Fibroblast of mammary gland (primary cell): ENCODE measurements around the gene SERPINB4.
"Not testable (repeated sequence)": the region's sequence is repeated elsewhere in the genome, so short reads cannot be mapped to it uniquely, and the experiment has no call there.

ENCODE experiments used
- DNase-seq: peaks from one replicate; pipeline ENCODE4 v3.0.0-alpha.2; 2010; ENCODE audit warnings: low read depth
- H3K4me3 ChIP-seq: 2 replicates; pipeline ENCODE4 v1.5.1; 2011; ENCODE audit warnings: low read depth, mild to moderate bottlenecking, low read length, moderate library complexity; ENCODE audit not compliant: control insufficient read depth
- TF ChIP-seq, protein P1 (sequence below): conservative IDR thresholded peaks from 2 replicates; pipeline ENCODE4 v1.5.1; 2011; ENCODE audit warnings: low read depth, low read length, inconsistent platforms; ENCODE audit not compliant: control insufficient read depth, insufficient read depth

SERPINB4 gene

DNA sequence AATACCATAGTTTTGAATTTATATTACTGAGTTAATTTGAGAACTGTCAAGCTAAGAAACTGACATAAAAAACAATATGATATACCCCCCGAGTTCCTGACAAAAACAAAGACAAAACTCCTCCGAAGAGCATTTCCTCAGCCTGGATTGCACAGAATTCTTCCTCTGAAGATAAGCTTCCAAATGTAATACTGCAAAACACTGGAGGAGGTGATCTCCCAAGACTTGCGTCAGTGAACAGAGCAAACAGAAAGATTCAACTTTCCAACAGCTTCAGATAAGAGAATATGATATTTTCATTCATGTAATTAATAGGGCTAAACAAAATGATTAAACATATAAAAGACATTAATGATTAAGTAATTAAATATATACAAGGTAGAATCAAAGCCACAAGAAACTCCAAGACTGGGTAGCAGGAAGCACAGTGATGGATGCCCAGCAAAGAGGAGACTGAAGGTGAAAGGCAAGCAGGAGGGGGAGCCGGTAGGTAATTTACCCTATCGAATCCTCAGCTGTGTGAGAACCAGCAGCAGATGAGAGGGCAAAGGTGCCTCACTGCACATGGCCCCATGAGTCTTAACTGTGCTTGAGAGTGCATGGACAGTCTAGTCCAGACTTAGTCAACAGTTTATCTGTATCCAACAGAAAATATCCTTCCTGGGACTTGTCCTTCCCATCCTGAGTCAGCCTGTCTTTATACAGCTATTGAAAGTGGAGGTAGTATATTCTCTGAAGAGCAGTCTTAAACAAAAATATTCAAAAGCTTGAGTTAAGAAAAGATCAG lies 36.0 kb upstream of the SERPINB4 start:
- peak; percentile 11 for DNase-seq
- no peak overlapping the region for H3K4me3 ChIP-seq
- TF ChIP-seq, protein P1, sequence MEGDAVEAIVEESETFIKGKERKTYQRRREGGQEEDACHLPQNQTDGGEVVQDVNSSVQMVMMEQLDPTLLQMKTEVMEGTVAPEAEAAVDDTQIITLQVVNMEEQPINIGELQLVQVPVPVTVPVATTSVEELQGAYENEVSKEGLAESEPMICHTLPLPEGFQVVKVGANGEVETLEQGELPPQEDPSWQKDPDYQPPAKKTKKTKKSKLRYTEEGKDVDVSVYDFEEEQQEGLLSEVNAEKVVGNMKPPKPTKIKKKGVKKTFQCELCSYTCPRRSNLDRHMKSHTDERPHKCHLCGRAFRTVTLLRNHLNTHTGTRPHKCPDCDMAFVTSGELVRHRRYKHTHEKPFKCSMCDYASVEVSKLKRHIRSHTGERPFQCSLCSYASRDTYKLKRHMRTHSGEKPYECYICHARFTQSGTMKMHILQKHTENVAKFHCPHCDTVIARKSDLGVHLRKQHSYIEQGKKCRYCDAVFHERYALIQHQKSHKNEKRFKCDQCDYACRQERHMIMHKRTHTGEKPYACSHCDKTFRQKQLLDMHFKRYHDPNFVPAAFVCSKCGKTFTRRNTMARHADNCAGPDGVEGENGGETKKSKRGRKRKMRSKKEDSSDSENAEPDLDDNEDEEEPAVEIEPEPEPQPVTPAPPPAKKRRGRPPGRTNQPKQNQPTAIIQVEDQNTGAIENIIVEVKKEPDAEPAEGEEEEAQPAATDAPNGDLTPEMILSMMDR, result no peak

DNA sequence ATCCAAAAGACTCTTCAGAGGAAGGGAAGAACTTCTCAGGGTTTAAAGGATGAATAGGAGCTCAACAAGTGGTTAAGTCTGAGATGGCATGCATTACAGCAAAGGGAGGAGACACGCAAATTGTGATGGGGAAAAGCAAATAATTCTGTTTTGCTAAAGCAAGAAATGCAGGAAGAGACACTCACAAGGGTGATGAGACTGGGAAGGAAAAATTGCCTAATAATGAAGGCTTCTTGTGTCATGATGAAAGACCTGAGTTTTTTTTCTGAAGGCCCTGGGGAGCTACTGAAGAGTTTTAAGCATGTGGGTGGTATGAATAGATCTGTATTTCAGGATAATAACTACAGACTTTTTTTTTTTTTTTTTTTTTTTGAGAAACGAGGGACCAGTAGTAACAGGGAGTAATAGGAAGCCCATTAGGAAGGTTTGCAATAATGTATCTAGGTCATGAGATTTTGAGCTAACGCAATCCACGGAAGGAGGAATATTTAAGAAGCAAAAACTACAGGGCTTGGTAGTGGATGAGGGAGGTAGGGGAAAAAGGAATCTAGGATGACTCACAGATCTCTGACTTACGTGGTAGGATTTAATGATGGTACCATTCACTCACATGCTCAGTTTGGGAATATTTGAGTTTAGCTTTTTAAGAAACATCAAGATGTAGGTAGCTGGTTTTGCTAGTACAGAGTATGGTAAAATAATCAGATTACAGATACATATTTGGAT lies 33.6 kb upstream of the SERPINB4 start:
- peak; percentile 82 for DNase-seq
- H3K4me3 ChIP-seq, result no peak overlapping the region
- TF ChIP-seq, protein P1, result no peak

DNA sequence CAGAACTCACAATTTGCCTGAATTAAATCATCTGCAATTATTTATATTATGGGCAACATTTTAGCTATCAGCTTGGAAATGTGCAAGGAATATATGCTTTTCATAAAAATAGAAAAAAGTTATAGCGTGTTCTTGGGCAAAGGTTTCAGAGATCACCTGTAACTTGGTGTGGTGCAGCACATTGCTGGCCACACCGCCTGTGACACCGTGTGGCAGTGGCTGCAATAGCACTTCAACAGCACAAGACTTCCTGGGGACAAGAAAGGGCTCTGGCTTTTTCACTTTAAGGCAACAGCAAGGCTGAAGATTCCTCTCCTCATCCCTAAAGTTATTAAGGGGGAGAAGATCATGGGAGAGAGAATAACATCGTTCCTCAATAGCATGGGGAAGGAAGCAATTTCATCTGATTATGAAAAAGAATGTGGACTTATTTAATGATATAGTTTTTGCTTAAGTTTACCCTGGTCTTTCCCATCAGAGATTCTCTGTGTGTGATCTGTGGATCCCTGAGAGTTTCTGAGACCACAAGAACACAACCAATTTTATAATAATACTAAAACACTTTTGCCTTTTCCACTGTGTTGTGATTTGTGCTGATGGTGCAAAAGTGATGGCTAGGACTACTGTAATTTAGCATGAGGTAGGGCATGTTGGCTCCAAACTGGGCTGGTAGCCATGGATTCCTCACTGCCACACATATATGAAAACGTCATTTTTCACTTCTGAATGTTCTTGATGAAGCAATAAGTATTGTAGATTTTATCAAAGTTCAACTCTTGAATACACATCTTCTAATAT lies 32.7 kb upstream of the SERPINB4 start:
- no peak overlapping the region for H3K4me3 ChIP-seq
- TF ChIP-seq, protein P1, result peak; percentile 31
- peak; percentile 12 for DNase-seq

DNA sequence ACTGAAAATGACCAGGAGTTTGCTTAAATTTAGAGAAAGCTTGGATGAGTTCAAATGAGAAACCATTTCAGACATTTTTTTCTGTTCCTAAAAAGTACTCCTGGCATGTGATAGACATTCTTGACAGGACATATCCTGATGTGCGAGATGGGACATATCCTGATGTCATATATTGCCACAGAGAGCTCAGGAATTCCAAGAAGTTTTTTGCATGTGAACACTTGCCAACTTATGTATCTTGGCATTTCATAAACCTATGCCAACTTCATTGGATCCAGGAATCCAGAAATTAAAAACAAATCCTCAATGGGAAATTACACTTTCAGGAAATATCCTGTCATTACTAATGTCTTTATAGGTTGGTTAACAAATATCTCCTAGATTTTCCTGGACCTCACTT lies 20.5 kb upstream of the SERPINB4 start:
- TF ChIP-seq, protein P1, result no peak
- DNase-seq, result no peak
- H3K4me3 ChIP-seq, result no peak overlapping the region

DNA sequence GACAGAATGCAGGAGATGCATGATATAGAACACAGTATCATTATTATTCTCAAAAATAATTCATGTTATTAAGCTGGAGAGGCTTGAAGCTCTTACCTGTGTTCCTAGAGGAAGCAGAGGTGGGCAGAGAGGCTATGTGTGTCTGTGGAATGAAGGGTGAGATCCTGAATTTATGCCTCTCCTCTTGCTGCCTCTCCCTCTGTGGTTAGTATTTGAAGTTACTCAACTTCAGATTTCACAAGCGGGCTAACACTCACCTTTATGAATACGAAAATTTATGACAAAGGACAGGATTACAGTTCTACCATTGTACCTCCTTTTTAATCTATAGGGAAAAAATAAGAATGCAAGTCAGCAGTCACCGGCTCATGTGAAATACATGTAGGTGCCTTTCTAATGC lies 17.7 kb upstream of the SERPINB4 start, which contains the start of gene SERPINB3:
TSS of gene SERPINB3 (minus strand) at position 144 of the 400 bp plus-strand sequence. CDS start 677 bp downstream, outside the sequence.
- not testable (repeated sequence) for DNase-seq, H3K4me3 ChIP-seq

DNA sequence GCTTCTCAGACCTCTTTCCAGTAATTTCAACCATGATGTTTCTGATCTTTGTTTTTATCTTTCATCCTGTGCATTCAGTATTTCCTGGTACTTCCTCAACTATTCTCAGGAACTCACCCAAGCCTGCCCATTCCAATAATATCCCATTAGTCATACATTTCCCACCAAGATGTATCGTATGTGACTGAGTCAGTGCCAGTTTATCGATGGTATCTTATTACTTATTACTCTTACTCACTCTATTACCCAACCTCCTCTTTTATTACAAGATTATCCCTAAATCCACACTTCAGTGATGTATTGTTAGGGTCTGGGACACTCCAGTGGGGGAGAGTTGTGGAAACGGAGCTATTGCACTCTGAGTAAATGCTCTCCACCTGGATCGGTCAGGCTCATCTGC lies 14.9 kb upstream of the SERPINB4 start:
- peak; percentile 58 for DNase-seq

DNA sequence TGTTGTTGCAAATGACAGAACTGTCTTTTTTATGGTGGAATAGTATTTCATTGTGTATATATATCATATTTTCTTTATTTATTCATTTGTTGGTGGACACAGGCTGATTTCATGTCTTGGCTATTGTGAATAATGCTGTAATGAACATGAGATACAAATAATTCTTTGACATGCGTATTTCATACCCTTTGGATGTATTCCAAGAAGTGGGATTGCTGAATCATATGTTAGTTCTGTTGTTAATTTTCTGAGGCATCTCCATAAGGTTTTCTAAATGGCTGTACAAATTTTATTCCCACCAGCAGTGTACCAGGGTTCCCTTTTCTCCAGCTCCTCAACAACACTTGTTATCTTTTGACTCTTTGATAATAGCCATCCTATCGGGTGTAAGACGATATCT lies 6.2 kb upstream of the SERPINB4 start:
- DNase-seq, result peak; percentile 73
- H3K4me3 ChIP-seq, result not testable (repeated sequence)

More for the DNA sequence above, 14.9 kb upstream of the SERPINB4 start:
- H3K4me3 ChIP-seq, result not testable (repeated sequence)

DNA sequence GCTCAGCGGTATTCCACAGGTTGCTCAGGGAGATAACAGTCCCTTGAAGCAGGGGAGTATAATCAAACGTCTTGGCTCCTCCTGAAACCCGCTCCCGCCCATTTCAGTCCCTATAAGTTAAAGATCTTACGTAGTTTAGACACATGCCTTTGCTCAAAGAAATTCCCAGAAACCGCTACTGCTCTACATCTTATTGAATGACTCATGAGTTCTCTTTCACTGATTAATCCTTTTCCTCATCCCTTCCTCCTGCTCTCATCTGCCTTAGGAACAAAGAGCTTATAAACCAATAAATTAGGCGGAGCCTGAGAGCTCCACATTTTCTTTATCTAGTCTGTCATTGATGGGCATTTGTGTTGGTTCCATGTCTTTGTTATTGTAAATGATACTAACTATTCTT lies 4.2 kb upstream of the SERPINB4 start:
- no peak overlapping the region for H3K4me3 ChIP-seq
- DNase-seq, result peak; percentile 71
- TF ChIP-seq, protein P1, result no peak
